ENCODE data around the gene SPTBN5.

Gene SPTBN5

GRCh38 chr15:41820791-41821423, 72.9 kb downstream of the SPTBN5 start:
- H3K27me3 ChIP-seq (ENCODE audit: control insufficient read depth in 1 of 2, insufficient read depth in 1 of 2, low read length in 2 of 2) = no peaks in the 10 kb centered on the region
- H3K36me3 ChIP-seq (ENCODE audit: control insufficient read depth in 1 of 2, insufficient read depth in 2 of 2, low read depth in 1 of 2, low read length in 2 of 2) = peaks cover 94% of the 10 kb centered on the region in 2 experiments
- no peak overlapping the region for H3K9ac ChIP-seq (ENCODE audit: low read length)
- H3K4me1 ChIP-seq (ENCODE audit: control insufficient read depth, insufficient read depth, low read depth, low read length) = peaks cover 5% of the 10 kb centered on the region
- no peak overlapping the region for H2AFZ ChIP-seq (ENCODE audit: low read depth, low read length)
- 94% methylated on average over 6 of the region's 6 CpGs for WGBS
- H3K14ac ChIP-seq (ENCODE audit: low read length in 2 of 2) = no peak overlapping the region
- no peaks in the 10 kb centered on the region for H3K9me3 ChIP-seq (ENCODE audit: control insufficient read depth, low read length)
- no peak overlapping the region for H3K4ac ChIP-seq (ENCODE audit: low read depth in 1 of 2, low read length in 2 of 2)
- no peak overlapping the region for H2BK120ac ChIP-seq (ENCODE audit: low read depth, low read length)
- no peak overlapping the region for H4K91ac ChIP-seq (ENCODE audit: low read length)
- H2AK5ac ChIP-seq (ENCODE audit: low read length, severe bottlenecking) = no peak overlapping the region
- peaks cover 1% of the 10 kb centered on the region for H3K79me1 ChIP-seq (replicated peaks; ENCODE audit: low read length, poor library complexity, severe bottlenecking)
- H3K27ac ChIP-seq (ENCODE audit: low read length, poor library complexity, severe bottlenecking) = no peak overlapping the region
- H2BK15ac ChIP-seq (ENCODE audit: low read depth, poor library complexity, severe bottlenecking) = no peak overlapping the region
- H4K8ac ChIP-seq (ENCODE audit: low read length) = no peak overlapping the region
- no peak overlapping the region for H3K23ac ChIP-seq (ENCODE audit: low read length in 2 of 2)
- DNase-seq = no peak
- no peak overlapping the region for H2BK12ac ChIP-seq (ENCODE audit: low read length in 2 of 2)
- no peak overlapping the region for H3K4me2 ChIP-seq (ENCODE audit: low read length, poor library complexity, severe bottlenecking)
- H2BK5ac ChIP-seq (ENCODE audit: low read depth, low read length, poor library complexity, severe bottlenecking) = no peak overlapping the region
- no peak overlapping the region for H3K4me3 ChIP-seq (ENCODE audit: insufficient read depth in 1 of 2, low read depth in 1 of 2, low read length in 2 of 2)
- H3K18ac ChIP-seq (ENCODE audit: low read depth in 1 of 2, low read length in 2 of 2) = no peak overlapping the region

DNA sequence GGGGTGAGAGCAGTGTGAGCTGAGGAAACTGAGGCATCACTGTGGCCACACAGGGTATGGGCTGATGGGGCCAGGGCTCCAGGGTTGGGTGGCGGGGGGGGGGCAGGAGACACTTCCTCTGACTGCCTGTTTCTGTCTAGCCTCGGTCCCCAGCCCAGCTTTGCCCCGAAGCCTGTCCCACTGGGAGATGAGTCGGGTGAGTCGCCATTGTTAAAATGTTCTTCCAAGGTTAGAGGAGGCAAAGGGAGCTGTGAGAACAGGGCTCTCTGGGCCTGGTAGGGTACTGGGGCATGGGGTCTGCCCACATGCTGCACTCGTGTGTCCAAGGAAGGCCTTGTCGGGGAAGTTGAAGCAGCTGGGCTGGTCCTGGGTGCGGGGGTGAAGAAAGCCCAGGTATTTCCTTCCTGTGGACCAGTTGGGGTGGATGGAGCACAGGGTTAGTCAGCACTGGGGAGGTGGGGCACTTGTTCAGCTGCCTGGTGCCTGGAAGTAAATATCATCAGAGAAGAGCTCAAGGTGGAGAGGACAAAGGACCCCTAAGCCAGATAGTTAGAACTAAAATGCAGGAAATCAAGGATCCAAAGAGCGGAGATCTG, 74.3 kb downstream of the SPTBN5 start:
- Histone ChIP-seq H3K4me3 (ENCODE audit: insufficient read depth in 1 of 2, low read depth in 1 of 2, low read length in 2 of 2) (no peak overlapping the region), H3K79me1 (replicated peaks; ENCODE audit: low read length, poor library complexity, severe bottlenecking) (peaks cover 9% of the 10 kb centered on the region), H3K4ac (ENCODE audit: low read depth in 1 of 2, low read length in 2 of 2) (no peak overlapping the region), H3K27ac (ENCODE audit: low read length, poor library complexity, severe bottlenecking) (no peak overlapping the region), H2BK5ac (ENCODE audit: low read depth, low read length, poor library complexity, severe bottlenecking) (no peak overlapping the region), H4K91ac (ENCODE audit: low read length) (no peak overlapping the region), H2BK15ac (ENCODE audit: low read depth, poor library complexity, severe bottlenecking) (no peak overlapping the region), H2BK12ac (ENCODE audit: low read length in 2 of 2) (no peak overlapping the region), H3K9ac (ENCODE audit: low read length) (no peak overlapping the region), H2AFZ (ENCODE audit: low read depth, low read length) (no peak overlapping the region), H3K9me3 (ENCODE audit: control insufficient read depth, low read length) (no peaks in the 10 kb centered on the region), H4K8ac (ENCODE audit: low read length) (no peak overlapping the region), H3K23ac (ENCODE audit: low read length in 2 of 2) (no peak overlapping the region), H3K18ac (ENCODE audit: low read depth in 1 of 2, low read length in 2 of 2) (no peak overlapping the region), H3K14ac (ENCODE audit: low read length in 2 of 2) (no peak overlapping the region), H3K4me2 (ENCODE audit: low read length, poor library complexity, severe bottlenecking) (no peak overlapping the region), H2AK5ac (ENCODE audit: low read length, severe bottlenecking) (no peak overlapping the region), H2BK120ac (ENCODE audit: low read depth, low read length) (no peak overlapping the region), H3K4me1 (ENCODE audit: control insufficient read depth, insufficient read depth, low read depth, low read length) (peaks cover 2% of the 10 kb centered on the region), H3K36me3 (ENCODE audit: control insufficient read depth in 1 of 2, insufficient read depth in 2 of 2, low read depth in 1 of 2, low read length in 2 of 2) (peaks cover 91 to 98% of the 10 kb centered on the region in 2 experiments), H3K27me3 (ENCODE audit: control insufficient read depth in 1 of 2, insufficient read depth in 1 of 2, low read length in 2 of 2) (no peaks in the 10 kb centered on the region)
- WGBS = 90% methylated on average over 9 of the region's 9 CpGs
- DNase-seq = no peak

DNA sequence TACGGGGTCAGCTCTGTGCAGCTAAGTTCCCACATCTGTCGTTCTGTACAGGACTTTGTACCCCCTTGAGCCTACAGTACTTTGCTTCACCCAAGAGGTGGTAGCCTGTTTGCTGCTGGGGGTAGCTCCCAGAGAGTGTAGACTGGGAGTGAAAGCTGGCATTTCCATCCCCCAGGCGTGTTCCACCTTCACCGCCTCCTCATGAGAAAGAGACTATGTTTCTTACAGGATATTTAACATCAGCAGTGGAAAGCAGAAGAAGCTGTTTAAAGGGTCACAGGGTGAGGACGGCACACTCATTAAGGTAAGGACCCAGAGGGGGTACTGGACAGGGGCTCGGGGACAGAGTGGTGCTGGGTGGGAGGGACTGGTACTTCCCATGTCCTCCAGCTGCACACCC, 76.1 kb downstream of the SPTBN5 start:
- no peak overlapping the region for H3K4me3 ChIP-seq (ENCODE audit: insufficient read depth in 1 of 2, low read depth in 1 of 2, low read length in 2 of 2)
- no peak overlapping the region for H2BK12ac ChIP-seq (ENCODE audit: low read length in 2 of 2)
- no peak overlapping the region for H3K4ac ChIP-seq (ENCODE audit: low read depth in 1 of 2, low read length in 2 of 2)
- no peak overlapping the region for H3K23ac ChIP-seq (ENCODE audit: low read length in 2 of 2)
- peaks cover 9% of the 10 kb centered on the region for H3K79me1 ChIP-seq (replicated peaks; ENCODE audit: low read length, poor library complexity, severe bottlenecking)
- no peaks in the 10 kb centered on the region for H3K4me1 ChIP-seq (ENCODE audit: control insufficient read depth, insufficient read depth, low read depth, low read length)
- H4K91ac ChIP-seq (ENCODE audit: low read length) = no peak overlapping the region
- no peak overlapping the region for H3K14ac ChIP-seq (ENCODE audit: low read length in 2 of 2)
- no peak overlapping the region for H3K9ac ChIP-seq (ENCODE audit: low read length)
- WGBS = 100% methylated on average over 4 of the region's 6 CpGs
- DNase-seq = no peak
- H3K9me3 ChIP-seq (ENCODE audit: control insufficient read depth, low read length) = no peaks in the 10 kb centered on the region
- no peak overlapping the region for H2AFZ ChIP-seq (ENCODE audit: low read depth, low read length)
- no peak overlapping the region for H3K4me2 ChIP-seq (ENCODE audit: low read length, poor library complexity, severe bottlenecking)
- H2BK120ac ChIP-seq (ENCODE audit: low read depth, low read length) = no peak overlapping the region
- H3K27ac ChIP-seq (ENCODE audit: low read length, poor library complexity, severe bottlenecking) = no peak overlapping the region
- H2AK5ac ChIP-seq (ENCODE audit: low read length, severe bottlenecking) = no peak overlapping the region
- H2BK5ac ChIP-seq (ENCODE audit: low read depth, low read length, poor library complexity, severe bottlenecking) = no peak overlapping the region
- no peak overlapping the region for H3K18ac ChIP-seq (ENCODE audit: low read depth in 1 of 2, low read length in 2 of 2)
- no peak overlapping the region for H4K8ac ChIP-seq (ENCODE audit: low read length)
- H3K36me3 ChIP-seq (ENCODE audit: control insufficient read depth in 1 of 2, insufficient read depth in 2 of 2, low read depth in 1 of 2, low read length in 2 of 2) = peaks cover 88 to 97% of the 10 kb centered on the region in 2 experiments
- no peaks in the 10 kb centered on the region for H3K27me3 ChIP-seq (ENCODE audit: control insufficient read depth in 1 of 2, insufficient read depth in 1 of 2, low read length in 2 of 2)
- H2BK15ac ChIP-seq (ENCODE audit: low read depth, poor library complexity, severe bottlenecking) = no peak overlapping the region

DNA sequence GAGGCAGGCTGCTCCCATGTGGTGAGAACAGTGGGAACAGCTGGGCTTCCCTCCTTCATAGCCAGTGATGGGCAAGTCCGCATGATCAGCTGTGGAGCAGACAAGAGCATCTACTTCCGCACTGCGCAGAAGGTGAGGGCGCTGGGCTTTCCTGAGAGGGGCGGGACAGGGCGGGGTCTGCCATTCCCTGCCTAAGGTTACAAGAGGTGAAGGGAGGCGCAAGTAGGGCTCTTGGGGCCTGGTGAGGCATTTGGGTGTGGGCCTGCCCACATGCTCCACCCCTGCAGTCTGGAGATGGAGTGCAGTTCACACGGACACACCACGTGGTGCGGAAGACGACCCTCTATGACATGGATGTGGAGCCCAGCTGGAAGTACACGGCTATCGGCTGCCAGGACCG, 76.5 kb downstream of the SPTBN5 start:
- H3K9me3 ChIP-seq (ENCODE audit: control insufficient read depth, low read length) = no peaks in the 10 kb centered on the region
- H2BK12ac ChIP-seq (ENCODE audit: low read length in 2 of 2) = no peak overlapping the region
- no peak overlapping the region for H3K14ac ChIP-seq (ENCODE audit: low read length in 2 of 2)
- H4K91ac ChIP-seq (ENCODE audit: low read length) = no peak overlapping the region
- no peak overlapping the region for H3K18ac ChIP-seq (ENCODE audit: low read depth in 1 of 2, low read length in 2 of 2)
- DNase-seq = no peak
- H3K4me2 ChIP-seq (ENCODE audit: low read length, poor library complexity, severe bottlenecking) = no peak overlapping the region
- H2BK5ac ChIP-seq (ENCODE audit: low read depth, low read length, poor library complexity, severe bottlenecking) = no peak overlapping the region
- H3K27me3 ChIP-seq (ENCODE audit: control insufficient read depth in 1 of 2, insufficient read depth in 1 of 2, low read length in 2 of 2) = no peaks in the 10 kb centered on the region
- WGBS = 97% methylated on average over 14 of the region's 14 CpGs
- no peaks in the 10 kb centered on the region for H3K4me1 ChIP-seq (ENCODE audit: control insufficient read depth, insufficient read depth, low read depth, low read length)
- no peak overlapping the region for H3K9ac ChIP-seq (ENCODE audit: low read length)
- H3K79me1 ChIP-seq (replicated peaks; ENCODE audit: low read length, poor library complexity, severe bottlenecking) = peaks cover 13% of the 10 kb centered on the region
- H3K4me3 ChIP-seq (ENCODE audit: insufficient read depth in 1 of 2, low read depth in 1 of 2, low read length in 2 of 2) = no peak overlapping the region
- no peak overlapping the region for H3K23ac ChIP-seq (ENCODE audit: low read length in 2 of 2)
- peaks cover 88 to 97% of the 10 kb centered on the region in 2 experiments for H3K36me3 ChIP-seq (ENCODE audit: control insufficient read depth in 1 of 2, insufficient read depth in 2 of 2, low read depth in 1 of 2, low read length in 2 of 2)
- no peak overlapping the region for H2AK5ac ChIP-seq (ENCODE audit: low read length, severe bottlenecking)
- no peak overlapping the region for H2BK15ac ChIP-seq (ENCODE audit: low read depth, poor library complexity, severe bottlenecking)
- H3K4ac ChIP-seq (ENCODE audit: low read depth in 1 of 2, low read length in 2 of 2) = no peak overlapping the region
- no peak overlapping the region for H3K27ac ChIP-seq (ENCODE audit: low read length, poor library complexity, severe bottlenecking)
- H2BK120ac ChIP-seq (ENCODE audit: low read depth, low read length) = no peak overlapping the region
- H4K8ac ChIP-seq (ENCODE audit: low read length) = no peak overlapping the region
- H2AFZ ChIP-seq (ENCODE audit: low read depth, low read length) = no peak overlapping the region
